GM23338 (cell line): ENCODE results near the gene DHRSX. TPM values are rescaled to one million over a fixed set of nuclear protein-coding genes. Genes with fewer than 3 reads are reported as not detected.
A peak's percentile ranks its signal among the peaks of the same experiment; 100 is the strongest.

Experiments
- ATAC-seq: fragments of 200-7000 bp; cut with Tn5 transposase; 3 replicates; pipeline ENCODE4 v1.9.1; 2020
- DNase-seq: peaks from one replicate; pipeline ENCODE4 v3.0.0-alpha.2; 2015; ENCODE audit warnings: low spot score
- H2AFZ ChIP-seq: fragments of 200-600 bp; sonication (generic); 2 replicates; pipeline ENCODE4 v1.8.0; 2016; ENCODE audit warnings: antibody characterized with exemption, mild to moderate bottlenecking, moderate library complexity
- H3F3A ChIP-seq: fragments of 200-600 bp; sonication (generic); replicated peaks from 2 replicates; pipeline ENCODE4 v1.8.0; 2017; ENCODE audit warnings: antibody characterized with exemption, mixed run types, low read depth
- H3K27ac ChIP-seq: fragments of 200-600 bp; sonication (generic); 2 replicates; pipeline ENCODE4 v1.6.1; 2016; ENCODE audit warnings: low read depth
- H3K27me3 ChIP-seq: fragments of 200-600 bp; sonication (generic); 2 replicates; pipeline ENCODE4 v1.8.0; 2016; ENCODE audit warnings: mild to moderate bottlenecking, mixed run types, moderate library complexity; ENCODE audit not compliant: insufficient read depth
- H3K36me3 ChIP-seq: fragments of 200-600 bp; sonication (generic); 2 replicates; pipeline ENCODE4 v1.8.0; 2016; ENCODE audit warnings: mild to moderate bottlenecking; ENCODE audit not compliant: insufficient read depth
- H3K4me1 ChIP-seq: fragments of 200-600 bp; sonication (generic); 2 replicates; pipeline ENCODE4 v1.8.0; 2016; ENCODE audit warnings: mild to moderate bottlenecking, moderate library complexity; ENCODE audit not compliant: insufficient read depth
- H3K4me2 ChIP-seq: fragments of 200-600 bp; sonication (generic); 2 replicates; pipeline ENCODE4 v1.7.1; 2017; ENCODE audit warnings: mixed run types
- H3K4me3 ChIP-seq: fragments of 200-600 bp; sonication (generic); 2 replicates; pipeline ENCODE4 v1.6.1; 2016; ENCODE audit warnings: mixed run types
- H3K79me2 ChIP-seq: fragments of 200-600 bp; sonication (generic); replicated peaks from 2 replicates; pipeline ENCODE4 v1.8.0; 2017; ENCODE audit warnings: mild to moderate bottlenecking; ENCODE audit not compliant: insufficient read depth
- H3K9me2 ChIP-seq: fragments of 200-600 bp; sonication (generic); 2 replicates; pipeline ENCODE4 v1.8.0; 2017; ENCODE audit not compliant: insufficient read depth
- H4K20me1 ChIP-seq: fragments of 200-600 bp; sonication (generic); replicated peaks from 2 replicates; pipeline ENCODE4 v1.8.0; 2017; ENCODE audit warnings: mild to moderate bottlenecking; ENCODE audit not compliant: insufficient read depth
- H3K27ac Mint-ChIP-seq: 2 replicates; pipeline ENCODE4 v1.8.0; 2020; ENCODE audit warnings: inconsistent platforms, mild to moderate bottlenecking, moderate library complexity, mixed read lengths
- H3K27me3 Mint-ChIP-seq: 3 replicates; pipeline ENCODE4 v1.8.0; 2022; ENCODE audit warnings: low read depth, mild to moderate bottlenecking, moderate library complexity, mixed read lengths, inconsistent platforms; ENCODE audit not compliant: insufficient read depth, poor library complexity
- H3K36me3 Mint-ChIP-seq: 3 replicates; pipeline ENCODE4 v1.8.0; 2021; ENCODE audit warnings: low read depth, mild to moderate bottlenecking, inconsistent platforms, moderate library complexity, mixed read lengths
- H3K4me1 Mint-ChIP-seq: 3 replicates; pipeline ENCODE4 v1.8.0; 2020; ENCODE audit warnings: mild to moderate bottlenecking, inconsistent platforms, mixed read lengths
- H3K4me3 Mint-ChIP-seq: 3 replicates; pipeline ENCODE4 v1.8.0; 2021; ENCODE audit warnings: moderate library complexity, mild to moderate bottlenecking, inconsistent platforms, mixed read lengths
- H3K9me3 Mint-ChIP-seq: 3 replicates; pipeline ENCODE4 v1.8.0; 2020; ENCODE audit warnings: moderate library complexity, mild to moderate bottlenecking, inconsistent platforms, mixed read lengths
- CREB1 ChIP-seq: fragments of 250-450 bp; sonication (Bioruptor Pico); IDR thresholded peaks from 2 replicates; pipeline ENCODE4 v1.5.0; 2020; ENCODE audit warnings: low read depth, mild to moderate bottlenecking, moderate library complexity
- ETS1 ChIP-seq: IDR thresholded peaks from 2 replicates; pipeline ENCODE4 v1.6.1; 2016; ENCODE audit warnings: antibody characterized with exemption
- EZH2 ChIP-seq: fragments of 200-600 bp; sonication (generic); IDR thresholded peaks from one replicate; pipeline ENCODE4 v1.8.0; 2017; ENCODE audit warnings: antibody characterized with exemption, mild to moderate bottlenecking, low read depth; ENCODE audit not compliant: unreplicated experiment
- EZH2phosphoT487 ChIP-seq: fragments of 200-600 bp; sonication (generic); IDR thresholded peaks from one replicate; pipeline ENCODE4 v1.8.1; 2018; ENCODE audit warnings: antibody characterized with exemption; ENCODE audit not compliant: unreplicated experiment
- JUNB ChIP-seq: IDR thresholded peaks from one replicate; pipeline ENCODE4 v1.6.1; 2016; ENCODE audit warnings: antibody characterized with exemption; ENCODE audit not compliant: unreplicated experiment
- NANOG ChIP-seq: IDR thresholded peaks from 2 replicates; pipeline ENCODE4 v1.6.1; 2016; ENCODE audit warnings: antibody characterized with exemption, borderline replicate concordance
- POLR2AphosphoS5 ChIP-seq: IDR thresholded peaks from 2 replicates; pipeline ENCODE4 v1.6.1; 2016; ENCODE audit warnings: antibody characterized with exemption, low read depth
- STAT1 ChIP-seq: IDR thresholded peaks from one replicate; pipeline ENCODE4 v1.6.1; 2016; ENCODE audit warnings: antibody characterized with exemption; ENCODE audit not compliant: unreplicated experiment
- ZNF114 ChIP-seq: fragments of 250-450 bp; sonication (Bioruptor Pico); IDR thresholded peaks from 2 replicates; pipeline ENCODE4 v1.5.0; 2020; ENCODE audit warnings: mild to moderate bottlenecking, moderate library complexity
- ZNF331 ChIP-seq: fragments of 250-450 bp; sonication (Bioruptor Pico); IDR thresholded peaks from 2 replicates; pipeline ENCODE4 v1.5.0; 2020; ENCODE audit warnings: low read depth, mild to moderate bottlenecking, moderate library complexity
- ZNF462 ChIP-seq: fragments of 250-450 bp; sonication (Bioruptor Pico); IDR thresholded peaks from 2 replicates; pipeline ENCODE4 v1.5.0; 2020; ENCODE audit warnings: mild to moderate bottlenecking, moderate library complexity
- polyA plus RNA-seq: library from polyadenylated mRNA; unstranded; fragments of >200 nt; fragmentation: Nextera tagmentation; extraction: Ambion mirVana; gene quantifications from 2 replicates; pipeline ENCODE4 v1.2.1, GENCODE V29; 2016
- total RNA-seq: library from RNA; depleted of rRNA; stranded (reverse); fragments of >200 nt; shearing (Covaris generic); gene quantifications from 2 replicates; pipeline ENCODE4 v1.2.3, GENCODE V29; 2014

DHRSX gene
- total and polyA plus RNA-seq, 2 experiments from 2014 or later: 33.9 to 43.0 TPM

DNA sequence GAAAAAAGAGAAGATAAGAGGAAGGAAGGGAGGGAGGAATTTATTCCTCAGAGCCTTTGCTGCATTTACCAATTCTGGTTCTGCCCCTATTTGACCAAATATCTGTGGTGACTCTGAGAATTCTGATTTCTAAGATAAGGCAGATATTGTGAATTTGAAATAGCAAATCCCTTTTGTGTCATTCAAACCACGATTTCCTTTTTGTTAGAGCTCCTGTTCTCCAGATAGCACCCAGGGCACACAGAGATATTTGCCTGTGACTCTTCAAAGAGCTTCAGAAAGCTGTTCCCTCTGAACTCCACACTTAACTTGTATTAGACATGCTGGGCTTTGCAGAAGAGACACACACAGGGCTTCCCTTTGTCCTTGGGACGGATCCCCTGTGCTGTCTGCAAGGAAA, 272.2 kb downstream of the DHRSX start:
- Histone ChIP-seq H3K36me3 (no peaks in the 10 kb centered on the region), H3K27me3 (no peaks in the 10 kb centered on the region), H3K4me3 (no peak overlapping the region), H3K4me1 (peaks cover 21% of the 10 kb centered on the region), H4K20me1 (no peaks in the 10 kb centered on the region), H3K9me2 (no peaks in the 10 kb centered on the region), H3F3A (peaks cover 30% of the 10 kb centered on the region), H2AFZ (no peak overlapping the region), H3K27ac (peak overlapping the region; percentile 76; the same call in 1 of the 2 replicates), H3K79me2 (no peaks in the 10 kb centered on the region), H3K4me2 (no peak overlapping the region)
- Mint-ChIP-seq H3K36me3 (peaks cover 76% of the 10 kb centered on the region), H3K9me3 (peaks cover 79% of the 10 kb centered on the region), H3K4me3 (no peak overlapping the region), H3K4me1 (peaks cover 20% of the 10 kb centered on the region), H3K27me3 (peaks cover 16% of the 10 kb centered on the region), H3K27ac (no peak overlapping the region)
- TF ChIP-seq CREB1 (CRISPR knock-in tag) (no peak), ZNF462 (CRISPR knock-in tag) (no peak), STAT1 (no peak), EZH2 (no peak), EZH2phosphoT487 (no peak), POLR2AphosphoS5 (no peak), ETS1 (no peak), ZNF114 (CRISPR knock-in tag) (no peak), NANOG (no peak), ZNF331 (CRISPR knock-in tag) (no peak), JUNB (no peak)
- ATAC-seq: no peak
- no peak for DNase-seq
